Left ventricle myocardium inferior (tissue), 1 donor: ENCODE results near the gene HOXC11. TPM values are rescaled to one million over a fixed set of nuclear protein-coding genes. Genes with fewer than 3 reads are reported as not detected.
A peak's percentile ranks its signal among the peaks of the same experiment; 100 is the strongest.

ENCODE experiments used
- DNase-seq: peaks from one replicate; pipeline ENCODE4 v3.0.0-alpha.2; 2020
- H3K27ac ChIP-seq: fragments of 200-600 bp; replicated peaks from 2 replicates; pipeline ENCODE4 v1.8.0; 2021
- H3K27me3 ChIP-seq: fragments of 200-600 bp; 2 replicates; pipeline ENCODE4 v1.8.0; 2021; ENCODE audit warnings: low read depth
- H3K36me3 ChIP-seq: fragments of 200-600 bp; 2 replicates; pipeline ENCODE4 v1.8.0; 2021
- H3K4me1 ChIP-seq: fragments of 200-600 bp; 2 replicates; pipeline ENCODE4 v1.8.0; 2021
- H3K4me3 ChIP-seq: fragments of 200-600 bp; 2 replicates; pipeline ENCODE4 v1.8.0; 2021; ENCODE audit warnings: mild to moderate bottlenecking, moderate library complexity
- H3K9me3 ChIP-seq: fragments of 200-600 bp; replicated peaks from 2 replicates; pipeline ENCODE4 v1.8.0; 2021
- intact Hi-C: fragments of 100-400 bp; cut with micrococcal nuclease; formaldehyde crosslinking; loops from one replicate; pipeline ENCODE4 v1.11.0; 2022
- total RNA-seq: library from RNA; stranded (reverse); fragmentation: NEBNext Ultra II Directional; extraction: Animal tissue kit (Norgen Biotek cat#: 25700); gene quantifications from one replicate; pipeline ENCODE4 v1.2.1, GENCODE V29; 2021
- TF ChIP-seq, protein P1 (sequence below): fragments of 200-600 bp; IDR thresholded peaks from 2 replicates; pipeline ENCODE4 v1.8.0; 2021; ENCODE audit warnings: antibody characterized with exemption, mild to moderate bottlenecking, borderline replicate concordance
- donor health status: DM: no; HTN: yes; CAD: no; lungs with severe emphysema.

HOXC11 gene
- total RNA-seq, 1 donor from 2014 or later: not detected

DNA sequence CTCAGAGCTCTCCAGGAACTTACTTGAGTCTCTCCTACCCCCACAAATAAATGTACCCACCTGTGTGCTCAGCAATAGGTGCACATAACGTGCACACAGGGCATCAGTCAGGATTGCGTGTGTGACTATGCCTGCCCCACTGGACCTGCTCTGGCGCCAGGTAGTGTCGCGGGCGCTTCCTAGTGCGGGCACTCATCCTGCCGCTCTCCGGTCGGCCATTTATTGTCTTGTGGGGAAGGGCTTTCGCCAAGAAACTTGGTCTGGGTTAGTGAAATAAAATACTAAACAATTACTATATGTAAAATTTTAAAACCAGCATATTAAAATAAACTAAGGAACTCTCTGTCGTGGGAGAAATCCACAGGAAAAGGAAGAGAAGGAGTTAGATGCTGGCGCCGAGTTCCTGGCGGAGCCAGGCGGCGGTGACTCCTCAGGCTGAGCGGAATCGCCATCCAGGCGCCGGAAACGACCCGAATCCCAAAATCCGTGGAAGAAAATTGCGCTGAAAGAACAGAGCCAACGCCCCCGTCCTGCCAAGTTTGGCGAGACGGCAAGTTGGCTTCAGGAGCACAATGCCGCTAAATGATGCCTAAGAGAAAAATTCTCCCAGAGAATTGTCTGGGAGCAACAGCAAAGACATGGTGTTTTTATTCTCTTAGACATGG lies 42.2 kb upstream of the HOXC11 start:
- Histone ChIP-seq H3K27ac (no peak overlapping the region), H3K27me3 (peaks cover 100% of the 10 kb centered on the region), H3K36me3 (no peaks in the 10 kb centered on the region), H3K4me1 (peaks cover 8% of the 10 kb centered on the region), H3K9me3 (no peaks in the 10 kb centered on the region), H3K4me3 (no peak overlapping the region)
- intact Hi-C loops: no loop called here
- DNase-seq: no peak
- TF ChIP-seq, protein P1, sequence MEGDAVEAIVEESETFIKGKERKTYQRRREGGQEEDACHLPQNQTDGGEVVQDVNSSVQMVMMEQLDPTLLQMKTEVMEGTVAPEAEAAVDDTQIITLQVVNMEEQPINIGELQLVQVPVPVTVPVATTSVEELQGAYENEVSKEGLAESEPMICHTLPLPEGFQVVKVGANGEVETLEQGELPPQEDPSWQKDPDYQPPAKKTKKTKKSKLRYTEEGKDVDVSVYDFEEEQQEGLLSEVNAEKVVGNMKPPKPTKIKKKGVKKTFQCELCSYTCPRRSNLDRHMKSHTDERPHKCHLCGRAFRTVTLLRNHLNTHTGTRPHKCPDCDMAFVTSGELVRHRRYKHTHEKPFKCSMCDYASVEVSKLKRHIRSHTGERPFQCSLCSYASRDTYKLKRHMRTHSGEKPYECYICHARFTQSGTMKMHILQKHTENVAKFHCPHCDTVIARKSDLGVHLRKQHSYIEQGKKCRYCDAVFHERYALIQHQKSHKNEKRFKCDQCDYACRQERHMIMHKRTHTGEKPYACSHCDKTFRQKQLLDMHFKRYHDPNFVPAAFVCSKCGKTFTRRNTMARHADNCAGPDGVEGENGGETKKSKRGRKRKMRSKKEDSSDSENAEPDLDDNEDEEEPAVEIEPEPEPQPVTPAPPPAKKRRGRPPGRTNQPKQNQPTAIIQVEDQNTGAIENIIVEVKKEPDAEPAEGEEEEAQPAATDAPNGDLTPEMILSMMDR: no peak

DNA sequence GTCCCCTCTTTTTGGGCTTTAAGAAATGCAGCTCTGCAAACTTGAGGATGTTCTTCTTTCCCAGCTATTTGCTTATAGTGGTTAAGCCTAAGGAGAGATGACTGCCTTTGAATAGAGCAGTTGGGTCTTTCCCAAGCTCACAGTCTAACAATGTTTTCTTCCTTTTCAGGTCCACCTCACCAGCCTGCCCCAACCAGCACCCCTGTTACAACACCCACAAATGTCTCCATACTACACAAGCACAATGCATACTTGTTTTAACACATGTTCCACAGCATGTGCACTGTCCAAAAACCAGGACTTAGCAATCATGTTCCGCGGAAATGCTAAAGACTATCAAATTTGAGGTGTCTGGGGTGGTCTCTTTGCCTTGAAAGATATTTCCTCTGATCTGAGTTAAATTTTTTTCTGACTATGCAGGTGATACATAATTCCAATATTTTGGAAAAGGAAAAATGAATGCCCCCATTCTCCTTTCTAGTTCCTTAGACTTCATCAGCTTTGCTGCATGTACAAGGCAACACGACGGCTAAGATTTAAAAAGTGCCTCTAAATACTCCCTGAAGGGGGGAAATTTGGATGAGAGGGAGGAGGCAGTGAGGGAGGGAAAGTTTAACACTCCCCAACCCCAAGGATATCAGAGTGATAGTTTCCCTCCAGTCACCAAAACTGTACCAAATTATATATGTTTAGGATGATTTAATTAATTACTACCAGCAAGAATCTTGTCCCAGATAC lies 40.9 kb upstream of the HOXC11 start:
- Histone ChIP-seq H3K9me3 (no peaks in the 10 kb centered on the region), H3K4me1 (peaks cover 10% of the 10 kb centered on the region), H3K27ac (no peak overlapping the region), H3K27me3 (peaks cover 100% of the 10 kb centered on the region), H3K36me3 (no peaks in the 10 kb centered on the region), H3K4me3 (no peak overlapping the region)
- TF ChIP-seq, protein P1: no peak
- intact Hi-C loops: no loop called here
- no peak for DNase-seq

GRCh38 chr12:53932915-53933314 lies 40.0 kb upstream of the HOXC11 start:
- intact Hi-C loops: no loop called here
- no peaks in the 10 kb centered on the region for H3K36me3 ChIP-seq
- H3K4me1 ChIP-seq: peaks cover 10% of the 10 kb centered on the region
- no peak for DNase-seq
- no peaks in the 10 kb centered on the region for H3K9me3 ChIP-seq
- TF ChIP-seq, protein P1: no peak
- no peak overlapping the region for H3K4me3 ChIP-seq
- H3K27ac ChIP-seq: no peak overlapping the region
- peaks cover 100% of the 10 kb centered on the region for H3K27me3 ChIP-seq

DNA sequence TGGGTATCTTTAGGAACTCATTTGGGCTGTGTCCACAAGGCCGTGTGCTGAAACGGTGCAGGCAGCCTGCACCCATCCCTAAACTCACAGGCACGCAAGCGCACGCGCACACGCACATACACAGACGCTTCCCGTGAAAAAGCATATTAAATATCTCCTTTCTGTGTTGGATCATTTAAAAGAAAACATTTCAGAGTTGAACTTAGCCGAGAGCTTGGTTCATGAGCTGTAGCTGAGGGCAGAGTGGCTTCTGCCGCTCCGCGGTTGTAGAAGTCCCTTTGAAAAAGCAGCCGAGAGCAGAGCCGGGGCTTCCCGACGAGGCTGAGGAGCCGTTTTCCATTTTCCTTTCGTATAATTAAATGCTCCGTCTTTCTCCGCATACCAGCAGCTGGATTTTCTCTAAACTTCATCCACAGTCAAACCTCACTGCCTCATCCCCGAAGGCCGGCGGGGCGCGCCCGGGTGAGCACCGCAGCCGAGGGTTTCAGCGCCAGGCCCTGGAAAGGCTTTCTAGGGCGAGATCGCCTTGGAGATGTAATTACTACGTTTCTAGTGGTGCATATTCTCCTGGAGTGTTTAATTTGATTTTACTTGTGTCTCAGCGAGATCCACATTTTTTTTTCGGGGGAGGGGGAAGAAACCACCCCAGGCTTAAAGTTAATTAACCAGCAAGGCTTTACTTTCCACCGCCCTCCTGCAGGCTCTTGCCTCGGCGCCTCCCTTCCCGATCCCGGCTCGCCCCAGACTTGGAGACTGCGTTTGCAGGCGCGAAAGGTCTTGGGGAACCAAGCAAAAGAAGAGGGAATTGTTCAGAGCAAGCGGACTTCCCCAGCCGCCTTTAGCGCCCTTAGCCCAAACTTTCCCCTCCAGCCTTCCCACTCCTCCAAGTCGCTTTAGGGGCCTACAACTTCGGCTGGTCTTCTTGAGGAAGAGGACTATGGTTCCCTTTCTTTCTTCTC lies 37.3 kb upstream of the HOXC11 start:
- TF ChIP-seq, protein P1: no peak
- no peaks in the 10 kb centered on the region for H3K36me3 ChIP-seq
- intact Hi-C loops: no loop called here
- no peak for DNase-seq
- H3K4me3 ChIP-seq: peak overlapping the region; percentile 31
- peaks cover 100% of the 10 kb centered on the region for H3K27me3 ChIP-seq
- peaks cover 20% of the 10 kb centered on the region for H3K4me1 ChIP-seq
- H3K27ac ChIP-seq: no peak overlapping the region
- no peaks in the 10 kb centered on the region for H3K9me3 ChIP-seq

GRCh38 chr12:53937099-53937498 lies 35.8 kb upstream of the HOXC11 start:
- DNase-seq: no peak
- intact Hi-C loops: no loop called here
- Histone ChIP-seq H3K4me1 (peaks cover 20% of the 10 kb centered on the region), H3K9me3 (no peaks in the 10 kb centered on the region), H3K27ac (no peak overlapping the region), H3K36me3 (no peaks in the 10 kb centered on the region), H3K4me3 (no peak overlapping the region), H3K27me3 (peaks cover 100% of the 10 kb centered on the region)
- TF ChIP-seq, protein P1: no peak
